Gastrocnemius medialis (tissue), 4 donors: ENCODE measurements around the gene ASIC2.

Experiments
- POLR2A ChIP-seq, 2 donors: fragments of 450-650 bp; IDR thresholded peaks; one replicate each; pipeline ENCODE4 v1.6.1; 2017; ENCODE audit warnings: antibody characterized with exemption in 2 of 2, mild to moderate bottlenecking in 2 of 2, moderate library complexity in 2 of 2
- TF ChIP-seq, protein P1 (sequence below), 5 experiments: fragments of 450-650 bp in 3 of 5; fragments of 200-600 bp in 2 of 5; sonication (generic) in 2 of 5; IDR thresholded peaks in 4 of 5; conservative IDR thresholded peaks in 1 of 5; 1 replicate in 4 of 5; 2 replicates in 1 of 5; pipeline ENCODE4 v1.5.1; 2016 to 2019; ENCODE audit warnings: antibody characterized with exemption in 5 of 5, mild to moderate bottlenecking in 3 of 5, moderate library complexity in 3 of 5

DNA sequence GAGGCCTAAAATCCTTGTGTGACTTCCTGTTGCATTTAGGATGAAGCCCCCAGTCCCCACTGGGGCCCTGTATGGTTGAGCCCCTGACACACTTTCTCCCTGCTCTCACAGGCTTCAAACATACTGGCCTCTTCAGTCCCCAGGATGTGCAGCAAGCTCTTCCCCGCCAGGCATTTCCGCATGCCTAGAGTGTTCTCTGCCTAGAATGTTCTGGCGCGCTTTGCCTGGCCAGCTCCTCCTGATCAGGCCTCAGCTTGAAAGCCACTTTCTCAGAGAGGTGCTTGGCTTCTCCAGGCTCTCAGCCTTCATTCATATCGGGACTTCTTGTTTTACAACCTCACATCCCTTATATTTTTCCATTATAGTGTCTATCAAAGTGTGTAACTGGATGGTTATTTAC is 177.7 kb downstream of the ASIC2 start:
- TF ChIP-seq, protein P1, sequence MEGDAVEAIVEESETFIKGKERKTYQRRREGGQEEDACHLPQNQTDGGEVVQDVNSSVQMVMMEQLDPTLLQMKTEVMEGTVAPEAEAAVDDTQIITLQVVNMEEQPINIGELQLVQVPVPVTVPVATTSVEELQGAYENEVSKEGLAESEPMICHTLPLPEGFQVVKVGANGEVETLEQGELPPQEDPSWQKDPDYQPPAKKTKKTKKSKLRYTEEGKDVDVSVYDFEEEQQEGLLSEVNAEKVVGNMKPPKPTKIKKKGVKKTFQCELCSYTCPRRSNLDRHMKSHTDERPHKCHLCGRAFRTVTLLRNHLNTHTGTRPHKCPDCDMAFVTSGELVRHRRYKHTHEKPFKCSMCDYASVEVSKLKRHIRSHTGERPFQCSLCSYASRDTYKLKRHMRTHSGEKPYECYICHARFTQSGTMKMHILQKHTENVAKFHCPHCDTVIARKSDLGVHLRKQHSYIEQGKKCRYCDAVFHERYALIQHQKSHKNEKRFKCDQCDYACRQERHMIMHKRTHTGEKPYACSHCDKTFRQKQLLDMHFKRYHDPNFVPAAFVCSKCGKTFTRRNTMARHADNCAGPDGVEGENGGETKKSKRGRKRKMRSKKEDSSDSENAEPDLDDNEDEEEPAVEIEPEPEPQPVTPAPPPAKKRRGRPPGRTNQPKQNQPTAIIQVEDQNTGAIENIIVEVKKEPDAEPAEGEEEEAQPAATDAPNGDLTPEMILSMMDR (IDR thresholded peaks at IDR 0.05 in 4 of 5, conservative IDR thresholded peaks at IDR 0.05 in 1 of 5): no peak
- TF ChIP-seq POLR2A (IDR thresholded peaks at IDR 0.05): no peak
